MV-4-11 (cell line): ENCODE measurements around the gene PTGER3.

ENCODE experiments used
- DNase-seq: peaks from one replicate; lab custom pipeline; 2025; lab: John Stamatoyannopoulos, UW

PTGER3 gene

DNA sequence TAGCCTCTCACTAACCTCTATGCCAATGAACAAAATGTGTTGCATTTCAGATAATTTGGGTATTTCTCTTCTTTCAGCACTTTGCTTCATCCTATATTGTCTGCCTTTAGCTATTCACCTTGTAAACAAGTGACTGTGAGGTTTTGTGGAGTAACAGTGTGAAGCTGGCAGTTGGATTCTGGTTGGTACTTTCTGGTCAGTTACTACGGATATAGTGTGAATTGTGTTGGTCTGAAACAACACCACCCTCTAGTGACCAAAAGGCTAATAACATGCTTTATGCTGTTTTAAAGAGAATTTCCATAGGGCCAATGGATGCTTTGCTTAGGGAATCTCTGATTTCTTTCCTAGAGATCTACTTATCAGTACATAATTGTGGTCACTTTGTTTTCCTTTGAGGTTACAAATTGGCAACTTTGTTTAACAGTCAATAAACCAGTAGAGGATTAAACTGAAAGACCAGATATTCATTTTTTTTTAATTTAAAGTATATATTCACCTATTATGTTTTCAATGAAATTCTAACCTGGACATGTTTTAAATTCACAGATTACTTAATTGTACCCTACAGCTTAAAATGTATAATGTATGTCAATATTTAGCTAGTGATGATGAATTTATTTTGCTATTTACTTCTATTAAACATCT, 2.5 kb upstream of the PTGER3 start:
- DNase-seq, result peak; percentile 58

DNA sequence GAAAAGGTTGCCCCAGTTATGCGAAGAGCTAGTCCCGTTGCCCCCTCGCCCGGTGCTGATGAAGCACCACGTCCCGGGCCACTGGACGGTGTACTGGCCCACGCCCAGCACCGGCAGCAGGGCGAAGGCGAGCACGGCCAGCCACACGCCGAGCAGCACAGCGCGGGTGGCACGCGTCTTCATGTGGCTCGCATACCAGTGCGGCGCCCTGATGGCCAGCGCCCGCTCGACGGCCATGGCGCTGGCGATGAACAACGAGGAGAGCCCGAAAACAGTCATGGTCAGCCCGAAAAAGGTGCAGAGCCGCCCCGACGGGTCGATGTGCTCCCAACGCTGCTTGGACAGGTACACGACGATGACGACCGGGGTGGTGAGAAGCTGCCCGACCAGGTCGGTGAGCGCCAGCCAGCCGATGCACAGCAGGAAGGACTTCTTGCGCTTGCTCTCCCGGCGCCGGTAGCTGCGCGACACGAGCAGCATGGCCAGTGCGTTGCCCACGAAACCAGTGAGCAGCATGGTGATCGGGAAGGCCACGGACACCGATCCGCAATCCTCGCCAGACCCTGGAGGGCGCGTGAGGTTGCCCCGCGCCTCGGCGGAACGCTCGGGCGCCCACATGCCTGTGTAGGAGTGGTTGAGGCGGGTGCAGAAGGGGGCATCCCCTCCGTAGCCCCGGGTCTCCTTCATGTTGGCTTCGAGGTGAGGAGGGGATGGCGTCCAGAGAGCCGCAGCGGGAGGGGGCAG, 553 bp downstream of the PTGER3 start:
- no peak for DNase-seq

DNA sequence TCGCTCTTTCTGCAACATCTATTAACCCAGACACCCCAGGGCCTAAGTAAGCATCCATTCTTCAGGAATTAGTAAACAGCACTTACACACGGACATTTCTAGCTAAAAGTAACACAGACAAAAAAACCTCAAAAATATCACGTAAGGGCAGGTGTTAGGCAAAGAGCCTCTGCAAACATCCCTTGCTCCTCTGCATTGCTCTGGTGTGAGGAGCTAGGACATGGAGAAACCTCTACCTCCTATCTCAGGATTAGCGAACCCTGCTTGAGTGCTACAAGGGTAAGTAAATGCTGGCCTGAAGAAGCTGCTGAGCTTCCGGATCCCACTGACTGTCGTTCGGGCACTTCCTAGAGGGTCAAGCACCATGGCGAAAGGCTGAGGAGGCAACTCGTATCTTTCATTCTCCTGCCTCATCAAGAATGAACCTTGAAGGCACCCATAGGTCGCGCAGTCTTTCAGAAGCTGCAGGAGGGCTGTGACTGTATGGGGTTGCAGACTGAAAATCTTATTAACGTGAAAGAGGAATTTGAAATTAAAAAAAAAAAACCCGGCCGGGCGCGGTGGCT, 2.1 kb downstream of the PTGER3 start:
- no peak for DNase-seq

DNA sequence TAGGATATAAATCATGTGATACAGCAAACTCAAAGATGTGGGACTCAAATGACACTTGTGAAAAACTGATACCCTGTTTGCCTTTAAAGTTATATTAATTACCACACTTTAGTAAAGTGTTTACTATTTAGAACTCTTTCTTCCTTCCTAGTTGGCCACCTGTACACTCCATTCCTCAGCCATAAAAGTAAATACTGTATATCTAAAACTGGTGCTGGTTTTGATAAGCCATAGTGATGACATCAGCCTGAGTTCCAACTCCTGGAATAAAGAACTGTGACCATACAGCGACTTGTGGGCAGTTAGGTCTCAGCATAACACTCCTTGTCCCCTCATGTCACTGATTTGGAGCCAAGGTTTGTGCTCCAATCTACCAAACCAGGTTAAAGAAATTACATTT, 2.8 kb downstream of the PTGER3 start:
- no peak for DNase-seq

DNA sequence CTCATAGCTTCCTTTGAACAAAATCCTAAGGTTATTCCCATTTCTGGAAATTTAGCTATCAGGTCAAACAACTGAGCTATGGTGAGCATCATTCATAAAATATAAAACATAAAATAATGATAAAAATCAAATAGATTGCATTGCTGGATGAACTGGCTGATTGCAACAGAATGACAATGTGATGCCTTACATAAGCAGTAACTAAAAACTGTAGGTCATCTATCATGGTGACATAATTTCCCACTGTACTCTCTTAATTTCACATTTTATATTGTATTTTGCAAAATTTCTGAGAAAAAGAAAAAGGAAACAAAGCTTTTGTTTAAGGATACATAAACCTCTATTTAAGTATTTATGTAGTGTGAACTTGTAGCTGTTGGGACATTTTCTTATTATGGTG, 4.6 kb downstream of the PTGER3 start:
- no peak for DNase-seq

DNA sequence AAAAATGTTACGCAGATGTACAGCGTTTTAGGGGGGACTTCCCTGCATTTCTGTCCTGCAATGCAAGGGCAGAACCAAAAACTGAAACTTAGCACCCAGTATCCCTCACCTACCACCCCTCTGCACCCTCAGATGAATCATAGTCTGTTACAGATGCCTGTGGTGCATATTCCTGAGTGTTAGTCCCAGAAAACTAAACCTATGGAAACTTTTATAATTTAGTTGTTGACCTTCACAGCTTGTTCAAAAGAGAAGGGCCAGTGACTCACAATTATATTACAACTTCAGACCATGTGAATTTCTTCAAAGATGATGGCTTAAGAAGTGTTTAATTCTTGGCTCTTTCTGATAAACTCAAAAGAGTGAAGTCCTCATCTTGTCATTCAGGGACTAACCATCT, 5.8 kb downstream of the PTGER3 start:
- DNase-seq, result no peak

DNA sequence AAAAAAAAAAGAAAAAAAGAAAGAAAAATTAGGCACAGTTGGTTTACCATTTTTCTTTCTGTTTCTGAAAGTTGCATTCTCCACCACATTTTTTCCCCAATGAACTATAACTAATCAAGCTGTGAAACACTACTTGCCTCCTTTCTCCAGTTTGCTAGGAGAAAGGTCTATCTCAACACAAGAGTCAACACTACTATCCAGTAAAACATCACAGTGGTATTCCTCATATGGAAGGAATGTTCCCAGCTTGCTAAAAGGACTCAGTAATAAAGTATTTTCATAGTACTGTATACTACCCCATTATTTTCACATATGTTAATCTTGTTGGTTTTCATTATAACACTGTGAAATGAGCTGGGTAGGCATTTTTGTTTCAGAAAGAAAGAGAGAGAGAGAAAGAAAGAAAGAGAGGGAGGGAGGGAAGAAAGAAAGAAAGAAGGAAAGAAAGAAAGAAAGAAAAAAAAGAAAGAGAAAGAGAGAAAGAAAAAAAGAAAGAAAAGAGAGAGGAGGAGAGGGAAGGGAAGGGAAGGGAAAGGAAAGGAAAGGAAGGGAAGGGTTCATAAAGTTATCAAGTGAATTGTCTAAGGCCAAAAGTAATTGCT, 7.9 kb downstream of the PTGER3 start:
- DNase-seq, result no peak

DNA sequence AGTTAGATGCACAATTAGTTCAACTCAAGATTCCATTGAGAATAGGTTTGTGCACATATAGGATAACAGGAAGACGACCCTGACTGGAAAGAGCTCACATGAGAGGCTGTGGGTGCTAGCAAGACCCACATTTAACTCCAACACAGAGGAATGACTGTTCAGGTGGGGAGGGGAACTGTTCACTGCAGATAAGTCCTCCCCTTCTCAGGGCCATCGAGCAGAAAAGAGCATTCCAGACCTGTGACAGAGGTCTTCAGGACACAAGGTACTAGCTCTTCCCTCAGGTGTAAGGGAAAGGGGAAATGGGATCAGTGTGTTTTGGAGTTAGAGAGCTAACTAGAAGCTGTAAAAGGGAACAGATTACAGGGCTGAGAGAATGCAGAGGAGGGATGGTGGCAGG, 8.7 kb downstream of the PTGER3 start:
- no peak for DNase-seq

DNA sequence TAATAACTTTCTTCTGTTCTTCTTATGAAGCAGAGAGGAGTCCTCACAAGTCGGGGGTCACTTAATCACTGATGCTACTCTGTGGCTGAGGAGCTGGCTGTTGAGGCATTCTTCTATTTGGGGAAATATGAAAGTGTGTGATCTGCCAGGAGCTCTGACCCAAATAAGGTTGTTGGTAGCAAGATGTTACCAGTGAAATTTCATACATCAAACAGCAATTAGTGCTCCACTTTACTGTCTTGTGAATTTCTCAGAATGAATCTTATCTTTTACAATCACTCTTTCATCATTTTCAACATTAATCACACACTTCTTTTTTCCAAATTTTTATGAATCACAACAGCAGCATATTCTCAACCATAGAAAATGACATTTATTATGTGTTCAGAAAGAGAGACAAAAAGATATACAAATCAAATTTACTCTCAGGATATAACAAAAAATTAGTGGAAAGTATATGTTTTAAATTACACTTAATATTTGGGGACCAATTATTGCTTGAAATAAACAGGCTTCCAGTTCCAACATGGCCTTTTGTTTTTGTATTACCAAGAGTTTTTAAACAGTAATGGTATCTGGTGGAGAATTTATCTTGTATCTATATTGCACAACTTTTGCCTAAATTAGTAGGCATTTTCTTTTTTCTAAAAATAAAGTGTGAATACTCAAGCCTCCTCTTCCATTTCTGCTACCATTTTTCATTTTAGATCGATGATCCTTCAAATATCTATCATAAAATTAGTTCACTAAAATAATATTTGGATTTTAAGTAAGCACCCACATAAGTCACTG, 9.6 kb downstream of the PTGER3 start:
- DNase-seq, result no peak

DNA sequence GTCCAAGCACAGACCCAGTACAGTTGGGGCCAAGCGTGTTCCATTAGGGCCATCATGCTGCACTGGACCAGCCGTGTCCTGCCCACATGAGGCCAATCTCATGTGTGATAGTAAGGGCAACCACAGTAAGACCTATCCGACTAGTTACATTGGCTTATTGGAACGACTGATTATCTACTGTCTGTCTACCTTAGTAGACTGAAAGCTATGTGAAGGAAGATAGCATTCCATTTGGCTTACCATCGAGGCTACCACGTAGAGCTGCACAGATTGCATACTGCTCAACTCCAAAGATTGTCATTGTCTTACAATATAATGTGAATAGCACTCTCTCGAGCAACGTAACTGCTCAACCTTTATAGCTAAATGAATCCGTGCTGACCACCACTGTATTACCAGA, 10.6 kb downstream of the PTGER3 start:
- no peak for DNase-seq

DNA sequence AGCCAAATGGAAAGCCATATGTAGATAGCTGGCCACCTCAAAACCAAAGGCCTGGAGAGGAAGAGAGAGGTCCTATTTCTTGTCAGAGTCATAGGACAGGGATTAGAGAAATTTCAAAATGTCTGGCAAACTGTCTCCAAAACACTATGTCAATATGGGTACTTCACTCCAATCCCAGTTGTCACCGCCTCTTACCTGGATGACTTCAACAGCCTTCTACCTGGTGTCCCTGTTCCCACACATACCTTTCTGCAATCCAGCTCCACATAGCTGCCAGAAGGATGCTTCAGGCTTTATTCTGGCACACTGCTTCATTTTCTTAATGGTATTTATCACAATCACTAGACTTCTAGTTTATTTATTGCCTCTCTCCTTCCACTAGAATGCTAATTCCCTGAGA, 14.5 kb downstream of the PTGER3 start:
- DNase-seq, result peak; percentile 88

DNA sequence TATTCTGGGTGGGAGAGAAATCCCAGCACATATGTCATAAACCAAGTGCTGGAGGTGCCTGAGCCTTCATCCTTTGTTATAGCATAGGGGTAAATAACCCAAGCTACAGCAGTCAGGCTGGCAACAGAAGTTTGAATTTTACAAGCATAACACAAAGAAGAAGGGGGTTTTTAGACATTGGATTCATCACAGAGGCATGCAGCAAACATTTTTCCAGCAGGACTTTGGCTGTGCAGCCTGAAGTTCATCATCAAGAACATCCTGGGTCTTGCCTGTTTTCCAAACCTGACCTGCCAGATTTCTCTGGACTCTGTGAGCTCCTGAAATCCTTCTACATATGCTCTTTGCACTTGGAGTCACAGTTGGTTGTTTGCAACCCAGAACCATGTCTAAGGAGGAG, 16.2 kb downstream of the PTGER3 start:
- DNase-seq, result no peak

DNA sequence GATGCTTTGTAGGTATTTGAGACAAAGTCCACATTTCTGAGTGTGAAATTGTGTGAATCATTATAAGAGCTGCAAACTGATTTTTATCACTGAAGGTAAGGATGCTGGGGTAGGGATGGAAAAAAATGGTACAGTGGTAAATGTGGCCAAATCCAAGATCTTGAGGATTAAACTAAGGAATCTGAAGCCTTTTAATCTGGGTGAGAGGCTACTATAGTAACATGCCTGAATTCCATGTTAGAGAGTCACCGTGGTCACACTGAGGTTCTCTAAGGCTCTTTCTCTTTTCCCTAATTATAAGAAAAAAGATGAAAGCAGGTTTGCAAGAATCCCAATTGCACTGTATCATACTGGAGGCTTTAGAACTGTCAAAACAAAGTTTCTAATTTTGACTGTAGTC, 17.6 kb downstream of the PTGER3 start:
- no peak for DNase-seq

DNA sequence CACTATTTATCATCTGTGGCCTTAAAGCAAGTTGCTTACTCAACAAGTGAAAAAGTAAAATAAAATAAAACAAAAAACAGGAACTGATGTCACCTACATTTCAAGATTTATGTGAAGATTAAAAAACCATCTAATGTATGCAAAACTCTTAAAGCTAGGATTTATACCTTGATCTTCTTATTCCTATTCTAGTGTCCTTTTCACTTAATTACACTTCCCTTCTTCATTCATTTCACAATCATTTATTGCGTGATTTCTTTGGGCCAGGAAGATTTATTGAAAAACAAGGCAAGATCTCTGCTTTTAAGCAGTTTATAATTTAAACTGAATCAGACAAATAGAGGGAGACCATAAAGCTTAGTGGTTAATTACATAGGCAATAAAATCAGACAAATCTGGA, 18.6 kb downstream of the PTGER3 start:
- peak; percentile 2 for DNase-seq

DNA sequence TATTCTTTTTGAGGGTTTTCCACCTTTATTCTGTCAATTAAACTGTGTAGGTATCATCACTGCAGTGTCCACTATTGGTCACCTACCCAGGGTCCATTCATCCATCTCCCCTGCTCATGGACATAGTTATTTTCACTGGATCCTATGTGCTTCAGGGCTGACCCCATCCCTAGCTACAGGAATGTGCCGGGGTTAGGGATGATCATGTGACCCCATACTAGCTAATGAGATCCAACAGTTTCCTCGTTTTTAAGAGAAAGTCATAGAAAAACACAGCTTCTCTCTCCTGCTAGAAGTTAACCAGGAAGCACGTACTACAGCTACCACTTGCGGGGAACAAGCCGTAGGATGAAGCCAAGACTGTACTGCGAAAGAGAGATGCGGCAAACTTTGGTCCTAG, 19.6 kb downstream of the PTGER3 start:
- no peak for DNase-seq

DNA sequence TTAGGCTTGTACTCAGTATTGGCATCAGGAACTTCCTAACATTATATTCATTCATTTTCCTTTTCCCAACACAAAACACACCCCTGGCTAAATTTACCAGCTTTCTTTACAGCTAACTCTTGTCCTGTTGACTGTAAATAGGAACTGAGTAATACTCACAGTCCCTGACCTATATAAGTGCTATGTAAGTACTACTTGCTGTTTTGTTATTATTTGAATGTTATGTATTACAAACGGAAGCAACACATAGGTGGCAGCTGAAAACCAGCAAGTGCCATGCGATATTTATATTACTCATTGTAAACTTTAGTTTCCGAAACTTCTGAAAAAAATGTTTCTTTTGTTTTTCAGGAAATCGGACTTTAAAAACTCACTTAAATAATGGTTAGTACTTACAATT, 21.5 kb downstream of the PTGER3 start:
- DNase-seq, result no peak

DNA sequence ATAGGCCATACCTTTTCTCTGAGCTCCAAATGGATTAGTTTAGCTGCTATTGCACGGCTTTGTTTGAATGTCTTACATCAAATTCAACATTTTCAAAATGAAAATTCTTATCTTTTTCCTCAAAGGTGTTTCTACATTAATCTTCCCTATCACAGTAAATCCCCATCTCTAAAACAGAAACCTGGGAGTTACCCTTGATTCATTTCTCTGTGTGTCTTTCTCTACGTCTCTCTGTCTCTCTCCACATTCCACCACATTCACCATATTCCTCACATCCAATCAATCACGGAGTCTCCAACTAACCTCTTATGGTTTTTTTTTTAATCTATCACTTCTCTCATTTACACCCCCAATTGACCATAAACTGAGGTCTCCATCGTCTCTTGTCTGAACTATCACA, 24.1 kb downstream of the PTGER3 start:
- no peak for DNase-seq

DNA sequence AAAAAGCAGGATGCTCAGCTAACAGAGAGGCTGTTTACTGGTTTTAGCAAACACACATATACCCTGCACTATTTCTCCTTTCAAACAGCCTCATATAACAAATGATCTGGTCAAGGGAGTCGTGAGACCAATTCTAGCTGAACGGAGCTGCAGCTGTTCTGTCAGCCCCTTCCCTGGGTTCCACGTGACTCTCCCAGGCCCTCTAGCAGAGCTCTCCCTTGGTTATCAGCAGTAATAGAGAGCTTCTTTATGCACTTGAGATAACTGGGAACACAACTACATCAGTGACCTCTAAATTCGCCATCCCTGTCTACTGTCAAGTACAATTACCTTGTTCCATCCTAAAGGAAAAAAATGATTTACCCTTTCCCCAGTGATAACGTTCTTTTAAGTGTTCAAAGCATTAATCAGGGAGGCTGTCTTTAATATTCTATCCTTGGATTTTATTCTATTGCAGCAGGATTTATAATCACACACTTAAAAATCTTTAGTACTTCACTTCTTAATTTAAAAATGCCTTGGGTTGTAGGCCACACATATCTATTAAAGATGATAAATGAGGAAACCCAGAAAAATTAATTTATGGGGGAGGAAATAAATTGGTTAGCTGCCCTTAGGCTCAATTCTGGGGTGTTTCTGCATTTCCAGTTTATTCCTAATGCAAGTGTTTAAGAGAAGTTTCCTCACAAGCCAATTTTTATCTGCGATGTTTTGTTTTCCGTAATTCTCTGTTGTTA, 28.2 kb downstream of the PTGER3 start:
- DNase-seq, result no peak

DNA sequence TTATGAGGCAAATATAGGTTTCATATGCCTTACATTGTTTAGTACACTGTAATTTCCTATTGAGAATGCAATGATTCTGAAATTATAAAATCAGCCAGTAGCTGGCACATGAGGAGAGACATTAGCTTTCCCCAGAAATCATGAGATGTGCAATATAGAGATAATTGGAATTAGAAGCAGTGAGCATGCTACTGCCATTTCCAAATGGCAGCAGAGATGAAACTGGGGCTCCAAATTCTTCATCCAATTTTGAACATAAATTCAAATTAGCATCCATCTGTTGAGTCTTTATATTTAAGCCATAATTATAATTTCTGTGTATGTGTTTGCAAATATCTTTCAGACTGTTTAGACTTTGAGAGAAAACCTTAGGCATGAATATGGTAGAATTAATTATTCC, 28.8 kb downstream of the PTGER3 start:
- DNase-seq, result no peak

DNA sequence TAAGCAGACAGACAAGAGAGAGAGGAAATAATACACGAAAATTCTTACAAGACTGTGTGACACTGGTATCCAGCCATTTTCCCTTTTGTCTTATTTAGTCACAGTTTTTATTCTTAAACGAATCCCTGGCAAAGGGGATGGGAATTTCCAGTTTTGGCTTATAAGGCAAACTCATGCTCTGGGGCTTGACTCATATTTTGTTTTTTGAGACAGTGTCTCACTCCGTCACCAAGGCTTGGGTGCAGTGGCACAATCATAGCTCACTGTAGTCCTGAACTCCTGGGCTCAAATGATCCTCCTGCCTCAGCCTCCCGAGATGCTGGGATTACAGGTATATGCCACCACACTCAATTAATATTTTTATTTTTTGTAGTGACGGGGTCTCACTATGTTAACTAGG, 31.9 kb downstream of the PTGER3 start:
- no peak for DNase-seq

DNA sequence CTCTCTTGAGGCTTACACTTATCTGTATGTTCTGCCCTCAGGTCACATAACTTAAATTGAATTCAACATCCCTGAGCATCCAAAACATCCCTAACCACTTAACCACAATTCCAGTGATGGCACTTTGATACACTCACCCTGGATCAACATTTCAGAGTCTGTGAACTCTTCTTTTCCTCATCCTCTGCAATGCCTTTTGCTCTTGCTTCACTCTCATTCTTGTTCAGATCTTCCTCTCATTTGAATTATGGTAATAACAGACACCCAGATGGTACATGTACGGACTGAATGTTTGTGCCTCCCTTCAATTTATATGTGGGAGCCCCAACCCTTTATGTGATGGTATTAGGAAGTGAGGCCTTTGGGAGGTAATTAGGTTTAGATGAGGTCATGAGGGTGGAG, 33.4 kb downstream of the PTGER3 start:
- no peak for DNase-seq
